GM23338 (cell line): Measurements from ENCODE around the gene RPN2. TPM values are rescaled to one million over a fixed set of nuclear protein-coding genes. Genes with fewer than 3 reads are reported as not detected.
A peak's percentile ranks its signal among the peaks of the same experiment; 100 is the strongest.

Experiments
- ATAC-seq: fragments of 200-7000 bp; cut with Tn5 transposase; 3 replicates; pipeline ENCODE4 v1.9.1; 2020
- DNase-seq: peaks from one replicate; pipeline ENCODE4 v3.0.0-alpha.2; 2015; ENCODE audit warnings: low spot score
- H2AFZ ChIP-seq: fragments of 200-600 bp; sonication (generic); 2 replicates; pipeline ENCODE4 v1.8.0; 2016; ENCODE audit warnings: antibody characterized with exemption, mild to moderate bottlenecking, moderate library complexity
- H3F3A ChIP-seq: fragments of 200-600 bp; sonication (generic); replicated peaks from 2 replicates; pipeline ENCODE4 v1.8.0; 2017; ENCODE audit warnings: antibody characterized with exemption, mixed run types, low read depth
- H3K27ac ChIP-seq: fragments of 200-600 bp; sonication (generic); 2 replicates; pipeline ENCODE4 v1.6.1; 2016; ENCODE audit warnings: low read depth
- H3K27me3 ChIP-seq: fragments of 200-600 bp; sonication (generic); 2 replicates; pipeline ENCODE4 v1.8.0; 2016; ENCODE audit warnings: mild to moderate bottlenecking, mixed run types, moderate library complexity; ENCODE audit not compliant: insufficient read depth
- H3K36me3 ChIP-seq: fragments of 200-600 bp; sonication (generic); 2 replicates; pipeline ENCODE4 v1.8.0; 2016; ENCODE audit warnings: mild to moderate bottlenecking; ENCODE audit not compliant: insufficient read depth
- H3K4me1 ChIP-seq: fragments of 200-600 bp; sonication (generic); 2 replicates; pipeline ENCODE4 v1.8.0; 2016; ENCODE audit warnings: mild to moderate bottlenecking, moderate library complexity; ENCODE audit not compliant: insufficient read depth
- H3K4me2 ChIP-seq: fragments of 200-600 bp; sonication (generic); 2 replicates; pipeline ENCODE4 v1.7.1; 2017; ENCODE audit warnings: mixed run types
- H3K4me3 ChIP-seq: fragments of 200-600 bp; sonication (generic); 2 replicates; pipeline ENCODE4 v1.6.1; 2016; ENCODE audit warnings: mixed run types
- H3K79me2 ChIP-seq: fragments of 200-600 bp; sonication (generic); replicated peaks from 2 replicates; pipeline ENCODE4 v1.8.0; 2017; ENCODE audit warnings: mild to moderate bottlenecking; ENCODE audit not compliant: insufficient read depth
- H3K9me2 ChIP-seq: fragments of 200-600 bp; sonication (generic); 2 replicates; pipeline ENCODE4 v1.8.0; 2017; ENCODE audit not compliant: insufficient read depth
- H4K20me1 ChIP-seq: fragments of 200-600 bp; sonication (generic); replicated peaks from 2 replicates; pipeline ENCODE4 v1.8.0; 2017; ENCODE audit warnings: mild to moderate bottlenecking; ENCODE audit not compliant: insufficient read depth
- H3K27ac Mint-ChIP-seq: 2 replicates; pipeline ENCODE4 v1.8.0; 2020; ENCODE audit warnings: inconsistent platforms, mild to moderate bottlenecking, moderate library complexity, mixed read lengths
- H3K27me3 Mint-ChIP-seq: 3 replicates; pipeline ENCODE4 v1.8.0; 2022; ENCODE audit warnings: low read depth, mild to moderate bottlenecking, moderate library complexity, mixed read lengths, inconsistent platforms; ENCODE audit not compliant: insufficient read depth, poor library complexity
- H3K36me3 Mint-ChIP-seq: 3 replicates; pipeline ENCODE4 v1.8.0; 2021; ENCODE audit warnings: low read depth, mild to moderate bottlenecking, inconsistent platforms, moderate library complexity, mixed read lengths
- H3K4me1 Mint-ChIP-seq: 3 replicates; pipeline ENCODE4 v1.8.0; 2020; ENCODE audit warnings: mild to moderate bottlenecking, inconsistent platforms, mixed read lengths
- H3K4me3 Mint-ChIP-seq: 3 replicates; pipeline ENCODE4 v1.8.0; 2021; ENCODE audit warnings: moderate library complexity, mild to moderate bottlenecking, inconsistent platforms, mixed read lengths
- H3K9me3 Mint-ChIP-seq: 3 replicates; pipeline ENCODE4 v1.8.0; 2020; ENCODE audit warnings: moderate library complexity, mild to moderate bottlenecking, inconsistent platforms, mixed read lengths
- ETS1 ChIP-seq: IDR thresholded peaks from 2 replicates; pipeline ENCODE4 v1.6.1; 2016; ENCODE audit warnings: antibody characterized with exemption
- EZH2 ChIP-seq: fragments of 200-600 bp; sonication (generic); IDR thresholded peaks from one replicate; pipeline ENCODE4 v1.8.0; 2017; ENCODE audit warnings: antibody characterized with exemption, mild to moderate bottlenecking, low read depth; ENCODE audit not compliant: unreplicated experiment
- REST ChIP-seq: IDR thresholded peaks from one replicate; pipeline ENCODE4 v1.6.1; 2018; ENCODE audit warnings: antibody characterized with exemption; ENCODE audit not compliant: unreplicated experiment
- ZNF462 ChIP-seq: fragments of 250-450 bp; sonication (Bioruptor Pico); IDR thresholded peaks from 2 replicates; pipeline ENCODE4 v1.5.0; 2020; ENCODE audit warnings: mild to moderate bottlenecking, moderate library complexity
- polyA plus RNA-seq: library from polyadenylated mRNA; unstranded; fragments of >200 nt; fragmentation: Nextera tagmentation; extraction: Ambion mirVana; gene quantifications from 2 replicates; pipeline ENCODE4 v1.2.1, GENCODE V29; 2016
- total RNA-seq: library from RNA; depleted of rRNA; stranded (reverse); fragments of >200 nt; shearing (Covaris generic); gene quantifications from 2 replicates; pipeline ENCODE4 v1.2.3, GENCODE V29; 2014

Gene RPN2
- total and polyA plus RNA-seq, 2 experiments from 2014 or later: 244 to 302 TPM

- H3K9me3 Mint-ChIP-seq: no peaks in the 10 kb centered on the region
- peaks cover 23% of the 10 kb centered on the region for H3K4me1 Mint-ChIP-seq
- H3K36me3 ChIP-seq: peaks cover 25% of the 10 kb centered on the region
- H3K9me2 ChIP-seq: no peaks in the 10 kb centered on the region
- no peak overlapping the region for H3K4me3 ChIP-seq
- H4K20me1 ChIP-seq: peaks cover 6% of the 10 kb centered on the region; the same call in 1 of the 2 replicates
- H3K36me3 Mint-ChIP-seq: peaks cover 55% of the 10 kb centered on the region
- peaks cover 4% of the 10 kb centered on the region for H3K27me3 Mint-ChIP-seq
- peaks cover 16% of the 10 kb centered on the region for H3F3A ChIP-seq
- H3K27ac ChIP-seq: peak overlapping the region; percentile 75
- TF ChIP-seq ZNF462 (CRISPR knock-in tag): no peak
- no peak for TF ChIP-seq ETS1
- H3K4me1 ChIP-seq: peaks cover 19% of the 10 kb centered on the region
- H3K4me2 ChIP-seq: no peak overlapping the region
- no peak for DNase-seq
- H3K79me2 ChIP-seq: no peaks in the 10 kb centered on the region
- H3K4me3 Mint-ChIP-seq: no peak overlapping the region
- ATAC-seq: no peak
- H2AFZ ChIP-seq: no peak overlapping the region
- peak overlapping the region; percentile 90; the same call in 1 of the 2 replicates for H3K27ac Mint-ChIP-seq
- no peaks in the 10 kb centered on the region for H3K27me3 ChIP-seq
These were observed 64.9 kb downstream of the RPN2 start for GRCh38 chr20:37243937-37244571.

- no peak for DNase-seq
- peaks cover 22% of the 10 kb centered on the region for H3K36me3 ChIP-seq
- no peaks in the 10 kb centered on the region for H3K79me2 ChIP-seq
- no peaks in the 10 kb centered on the region for H3K9me2 ChIP-seq
- ATAC-seq: no peak
- peaks cover 23% of the 10 kb centered on the region for H3K4me1 Mint-ChIP-seq
- H2AFZ ChIP-seq: no peak overlapping the region
- peaks cover 6% of the 10 kb centered on the region for H3K27me3 Mint-ChIP-seq
- H3K27ac Mint-ChIP-seq: no peak overlapping the region
- peaks cover 2% of the 10 kb centered on the region; the same call in 1 of the 2 replicates for H4K20me1 ChIP-seq
- no peak overlapping the region for H3K4me3 Mint-ChIP-seq
- H3K4me3 ChIP-seq: no peak overlapping the region
- no peak overlapping the region for H3K4me2 ChIP-seq
- H3F3A ChIP-seq: peaks cover 16% of the 10 kb centered on the region
- H3K9me3 Mint-ChIP-seq: no peaks in the 10 kb centered on the region
- H3K27me3 ChIP-seq: no peaks in the 10 kb centered on the region
- H3K27ac ChIP-seq: peak overlapping the region; percentile 75; the same call in 1 of the 2 replicates
- peaks cover 19% of the 10 kb centered on the region for H3K4me1 ChIP-seq
- peaks cover 50% of the 10 kb centered on the region for H3K36me3 Mint-ChIP-seq
- TF ChIP-seq REST (no peak), EZH2 (no peak)
These were observed 65.4 kb downstream of the RPN2 start for GRCh38 chr20:37244572-37244957.
